Muscle of back (tissue), 11 donors: ENCODE data around the gene KLK10. TPM values are rescaled to one million over a fixed set of nuclear protein-coding genes. Genes with fewer than 3 reads are reported as not detected.

Experiments used
- DNase-seq, 3 donors: peaks; one replicate each; pipeline versions ENCODE4 v3.0.0 to v3.0.0-alpha.2; 2013
- polyA plus RNA-seq, 10 donors: library from polyadenylated mRNA; unstranded; fragments of 120-200 nt; gene quantifications; one replicate each; pipeline ENCODE4 v1.2.1, GENCODE V29; 2013; ENCODE audit not compliant: insufficient read length in 10 of 10

The KLK10 gene
- polyA plus RNA-seq, 10 donors, result 0.10 to 0.84 (median 0.14) TPM; not detected in 3

GRCh38 chr19:50969413-50969760 lies 50.1 kb downstream of the KLK10 start, which contains the start of gene KLK6:
Gene KLK6, minus strand, starts transcription at chr19:50969591. Its CDS starts 1,487 bp downstream, at chr19:50968104.
- no peak for DNase-seq

GRCh38 chr19:50968716-50969412 lies 50.6 kb downstream of the KLK10 start:
- DNase-seq, result no peak

GRCh38 chr19:50967929-50968715 lies 51.4 kb downstream of the KLK10 start:
- DNase-seq, result no peak

GRCh38 chr19:50964266-50964665 lies 55.2 kb downstream of the KLK10 start:
- no peak for DNase-seq

- no peak for DNase-seq
Observed at GRCh38 chr19:50963381-50963780, 56.1 kb downstream of the KLK10 start.

Other genes with a start within 250 kb of the KLK10 start
- not detected for gene GPR32, start 249.2 kb downstream of the KLK10 start, polyA plus RNA-seq
- under 1 TPM in 4 of 10 donors, not detected in 6; 0.13 to 0.24 (median 0.16) TPM for gene ACP4, start 229.3 kb downstream of the KLK10 start, polyA plus RNA-seq
- 1 to 10 TPM in 1 of 10 donors, under 1 TPM in 5, not detected in 4; 0.19 to 1.3 (median 0.46) TPM for gene KLK1, start 195.9 kb downstream of the KLK10 start, polyA plus RNA-seq
- gene KLK15, start 186.1 kb downstream of the KLK10 start, polyA plus RNA-seq, result not detected
- not detected for gene KLK3, start 164.8 kb downstream of the KLK10 start, polyA plus RNA-seq
- not detected for gene KLK2, start 146.3 kb downstream of the KLK10 start, polyA plus RNA-seq
- gene KLK4, start 108.3 kb downstream of the KLK10 start, polyA plus RNA-seq, result not detected
- under 1 TPM in 1 of 10 donors, not detected in 9; 0.15 TPM for gene KLK5, start 66.7 kb downstream of the KLK10 start, polyA plus RNA-seq
- gene KLK6, start 50.1 kb downstream of the KLK10 start, polyA plus RNA-seq, result under 1 TPM in 6 of 10 donors, not detected in 4; 0.14 to 0.52 (median 0.24) TPM
- under 1 TPM in 4 of 10 donors, not detected in 6; 0.11 to 0.31 (median 0.24) TPM for gene KLK7, start 35.8 kb downstream of the KLK10 start, polyA plus RNA-seq
- gene KLK8, start 18.1 kb downstream of the KLK10 start, polyA plus RNA-seq, result 1 to 10 TPM in 2 of 10 donors, not detected in 8; 1.3 to 2.1 TPM
- gene KLK11, start 6.9 kb upstream of the KLK10 start, polyA plus RNA-seq, result 1 to 10 TPM in 2 of 10 donors, under 1 TPM in 1, not detected in 7; 0.10 to 5.1 (median 1.5) TPM
- gene KLK12, start 15.3 kb upstream of the KLK10 start, polyA plus RNA-seq, result not detected
- under 1 TPM in 2 of 10 donors, not detected in 8; 0.37 to 0.51 TPM for gene KLK13, start 45.4 kb upstream of the KLK10 start, polyA plus RNA-seq
- gene KLK14, start 63.2 kb upstream of the KLK10 start, polyA plus RNA-seq, result under 1 TPM in 6 of 10 donors, not detected in 4; 0.12 to 0.42 (median 0.23) TPM
- gene CTU1, start 88.7 kb upstream of the KLK10 start, polyA plus RNA-seq, result 1 to 10 TPM; 1.5 to 3.0 (median 2.2) TPM
- gene SIGLEC9, start 105.2 kb upstream of the KLK10 start, polyA plus RNA-seq, result 1 to 10 TPM in 7 of 10 donors, under 1 TPM in 3; 0.60 to 1.6 (median 1.2) TPM
- under 1 TPM; 0.42 to 0.93 (median 0.57) TPM for gene SIGLEC7, start 122.6 kb upstream of the KLK10 start, polyA plus RNA-seq
- 1 to 10 TPM; 2.1 to 4.5 (median 2.9) TPM for gene CD33, start 205.4 kb upstream of the KLK10 start, polyA plus RNA-seq
- gene SIGLECL1, start 231.4 kb upstream of the KLK10 start, polyA plus RNA-seq, result not detected